ENCODE results near the gene YBX2.

Gene YBX2

GRCh38 chr17:7293816-7294613, 424 bp downstream of the YBX2 start:
- no peaks in the 10 kb centered on the region for H3K9me3 Mint-ChIP-seq
- H3K4me1 Mint-ChIP-seq (ENCODE audit: low read depth): peaks cover 25% of the 10 kb centered on the region
- H3K36me3 Mint-ChIP-seq (ENCODE audit: low read depth): no peaks in the 10 kb centered on the region
- peaks cover 31% of the 10 kb centered on the region for H3K27me3 Mint-ChIP-seq
- H3K4me3 Mint-ChIP-seq: peak overlapping the region; percentile 41
- H3K27ac Mint-ChIP-seq: peak overlapping the region; percentile 49

- Mint-ChIP-seq H3K36me3 (ENCODE audit: low read depth) (no peaks in the 10 kb centered on the region), H3K9me3 (no peaks in the 10 kb centered on the region), H3K27ac (no peak overlapping the region), H3K27me3 (peaks cover 31% of the 10 kb centered on the region), H3K4me1 (ENCODE audit: low read depth) (peaks cover 25% of the 10 kb centered on the region), H3K4me3 (no peak overlapping the region)
These were observed 1.3 kb downstream of the YBX2 start for GRCh38 chr17:7293159-7293558.

GRCh38 chr17:7292729-7293128, 1.7 kb downstream of the YBX2 start:
- Mint-ChIP-seq H3K36me3 (ENCODE audit: low read depth) (no peaks in the 10 kb centered on the region), H3K4me1 (ENCODE audit: low read depth) (peaks cover 25% of the 10 kb centered on the region), H3K27ac (no peak overlapping the region), H3K4me3 (no peak overlapping the region), H3K9me3 (no peaks in the 10 kb centered on the region), H3K27me3 (peaks cover 35% of the 10 kb centered on the region)

- Mint-ChIP-seq H3K4me1 (ENCODE audit: low read depth) (peaks cover 25% of the 10 kb centered on the region), H3K4me3 (no peak overlapping the region), H3K27me3 (peaks cover 35% of the 10 kb centered on the region), H3K9me3 (no peaks in the 10 kb centered on the region), H3K27ac (no peak overlapping the region), H3K36me3 (ENCODE audit: low read depth) (no peaks in the 10 kb centered on the region)
These were observed 2.2 kb downstream of the YBX2 start for GRCh38 chr17:7292194-7292593.

- H3K4me3 Mint-ChIP-seq: no peak overlapping the region
- no peaks in the 10 kb centered on the region for H3K36me3 Mint-ChIP-seq (ENCODE audit: low read depth)
- H3K27ac Mint-ChIP-seq: no peak overlapping the region
- H3K4me1 Mint-ChIP-seq (ENCODE audit: low read depth): peaks cover 14% of the 10 kb centered on the region
- no peaks in the 10 kb centered on the region for H3K9me3 Mint-ChIP-seq
- H3K27me3 Mint-ChIP-seq: peaks cover 30% of the 10 kb centered on the region
These were observed 3.8 kb downstream of the YBX2 start for GRCh38 chr17:7290685-7291084.

- Mint-ChIP-seq H3K4me3 (no peak overlapping the region), H3K4me1 (ENCODE audit: low read depth) (peaks cover 10% of the 10 kb centered on the region), H3K27me3 (peaks cover 26% of the 10 kb centered on the region), H3K27ac (no peak overlapping the region), H3K36me3 (ENCODE audit: low read depth) (no peaks in the 10 kb centered on the region), H3K9me3 (no peaks in the 10 kb centered on the region)
These were observed 4.3 kb downstream of the YBX2 start for GRCh38 chr17:7290166-7290565.

GRCh38 chr17:7289256-7290032, 5.0 kb downstream of the YBX2 start:
- Mint-ChIP-seq H3K9me3 (no peaks in the 10 kb centered on the region), H3K36me3 (ENCODE audit: low read depth) (no peaks in the 10 kb centered on the region), H3K27me3 (peaks cover 22% of the 10 kb centered on the region), H3K27ac (no peak overlapping the region), H3K4me3 (no peak overlapping the region), H3K4me1 (ENCODE audit: low read depth) (peaks cover 6% of the 10 kb centered on the region)

- no peak overlapping the region for H3K27ac Mint-ChIP-seq
- peaks cover 27% of the 10 kb centered on the region for H3K27me3 Mint-ChIP-seq
- peaks cover 18% of the 10 kb centered on the region for H3K4me1 Mint-ChIP-seq (ENCODE audit: low read depth)
- H3K36me3 Mint-ChIP-seq (ENCODE audit: low read depth): no peaks in the 10 kb centered on the region
- no peak overlapping the region for H3K4me3 Mint-ChIP-seq
- no peaks in the 10 kb centered on the region for H3K9me3 Mint-ChIP-seq
These were observed 8.8 kb downstream of the YBX2 start for GRCh38 chr17:7285679-7286078.

- H3K4me1 Mint-ChIP-seq (ENCODE audit: low read depth): peaks cover 23% of the 10 kb centered on the region
- no peak overlapping the region for H3K27ac Mint-ChIP-seq
- no peaks in the 10 kb centered on the region for H3K9me3 Mint-ChIP-seq
- H3K36me3 Mint-ChIP-seq (ENCODE audit: low read depth): no peaks in the 10 kb centered on the region
- peaks cover 27% of the 10 kb centered on the region for H3K27me3 Mint-ChIP-seq
- H3K4me3 Mint-ChIP-seq: no peak overlapping the region
These were observed 9.5 kb downstream of the YBX2 start for GRCh38 chr17:7284911-7285310.

- Mint-ChIP-seq H3K27me3 (peaks cover 27% of the 10 kb centered on the region), H3K36me3 (ENCODE audit: low read depth) (no peaks in the 10 kb centered on the region), H3K4me3 (no peak overlapping the region), H3K9me3 (no peaks in the 10 kb centered on the region), H3K27ac (no peak overlapping the region), H3K4me1 (ENCODE audit: low read depth) (peaks cover 23% of the 10 kb centered on the region)
These were observed 10.8 kb downstream of the YBX2 start for GRCh38 chr17:7283471-7284216.

GRCh38 chr17:7282752-7283321, 11.6 kb downstream of the YBX2 start:
- H3K27me3 Mint-ChIP-seq: peaks cover 24% of the 10 kb centered on the region
- no peak overlapping the region for H3K4me3 Mint-ChIP-seq

GRCh38 chr17:7281953-7282751, 12.3 kb downstream of the YBX2 start:
- Mint-ChIP-seq H3K27ac (no peak overlapping the region), H3K9me3 (no peaks in the 10 kb centered on the region), H3K4me3 (peak overlapping the region; percentile 77), H3K4me1 (ENCODE audit: low read depth) (peaks cover 23% of the 10 kb centered on the region), H3K36me3 (ENCODE audit: low read depth) (no peaks in the 10 kb centered on the region), H3K27me3 (peaks cover 23% of the 10 kb centered on the region)

More at GRCh38 chr17:7282752-7283321, 11.6 kb downstream of the YBX2 start:
- Mint-ChIP-seq H3K9me3 (no peaks in the 10 kb centered on the region), H3K36me3 (ENCODE audit: low read depth) (no peaks in the 10 kb centered on the region), H3K27ac (no peak overlapping the region), H3K4me1 (ENCODE audit: low read depth) (peaks cover 23% of the 10 kb centered on the region)

GRCh38 chr17:7281074-7281952, 13.1 kb downstream of the YBX2 start, which contains the start of gene SLC2A4:
Gene SLC2A4, plus strand, starts transcription at chr17:7281718. Its CDS starts 217 bp downstream, at chr17:7281935.
- Mint-ChIP-seq H3K27ac (peak within 1 kb of the TSS; percentile 85), H3K9me3 (no peaks in the 10 kb centered on the region), H3K4me3 (peak within 1 kb of the TSS; percentile 77), H3K36me3 (ENCODE audit: low read depth) (no peaks in the 10 kb centered on the region), H3K27me3 (peaks cover 22% of the 10 kb centered on the region), H3K4me1 (ENCODE audit: low read depth) (peaks cover 23% of the 10 kb centered on the region)

Data from stimulated activated naive CD8-positive, alpha-beta T cell treated with anti-CD3 and anti-CD28 coated beads, Interleukin-15, Interleukin-2, amounts not matched to agents 100 ng/mL and 50 ng/mL, for 24 hours (primary cell).